HEK293T (cell line): ENCODE measurements around the gene MANBA.

Source experiments
- CTCF ChIA-PET: fragments of 350-600 bp; formaldehyde crosslinking; extraction: SDS; loops from one replicate; lab custom pipeline; 2021; ENCODE audit warnings: antibody characterized with exemption, inconsistent platforms; lab: Yijun Ruan, JAX
- POLR2A ChIA-PET: fragments of 350-600 bp; formaldehyde crosslinking; extraction: SDS; loops from one replicate; lab custom pipeline; 2020; ENCODE audit warnings: antibody characterized with exemption, inconsistent platforms; lab: Yijun Ruan, JAX
- DNase-seq: peaks from one replicate; pipeline ENCODE4 v3.0.0; 2012; ENCODE audit warnings: mixed read lengths; ENCODE audit errors: extremely low spot score
- ARNT ChIP-seq: fragments of 450-650 bp; IDR thresholded peaks from 2 replicates; pipeline ENCODE4 v1.6.1; 2017; ENCODE audit warnings: mild to moderate bottlenecking
- BHLHE40 ChIP-seq: fragments of 450-650 bp; IDR thresholded peaks from 2 replicates; pipeline ENCODE4 v1.6.1; 2016; ENCODE audit warnings: mild to moderate bottlenecking, moderate library complexity, borderline replicate concordance
- CTBP1 ChIP-seq: fragments of 450-650 bp; IDR thresholded peaks from 2 replicates; pipeline ENCODE4 v1.6.1; 2016; ENCODE audit warnings: borderline replicate concordance
- ELF4 ChIP-seq: fragments of 450-650 bp; IDR thresholded peaks from 2 replicates; pipeline ENCODE4 v1.6.1; 2017; ENCODE audit warnings: antibody characterized with exemption
- FOXA1 ChIP-seq: fragments of 450-650 bp; IDR thresholded peaks from 2 replicates; pipeline ENCODE4 v1.6.1; 2016; ENCODE audit warnings: mild to moderate bottlenecking
- FOXK2 ChIP-seq: fragments of 450-650 bp; IDR thresholded peaks from 2 replicates; pipeline ENCODE4 v1.6.1; 2016; ENCODE audit warnings: mild to moderate bottlenecking
- FOXM1 ChIP-seq: fragments of 450-650 bp; IDR thresholded peaks from 2 replicates; pipeline ENCODE4 v1.6.1; 2017; ENCODE audit warnings: mild to moderate bottlenecking, borderline replicate concordance
- HDGF ChIP-seq: fragments of 450-650 bp; IDR thresholded peaks from 2 replicates; pipeline ENCODE4 v1.6.1; 2017; ENCODE audit warnings: antibody characterized with exemption, borderline replicate concordance
- L3MBTL2 ChIP-seq: fragments of 450-650 bp; conservative IDR thresholded peaks from 2 replicates; pipeline ENCODE4 v1.6.1; 2016; ENCODE audit warnings: mild to moderate bottlenecking
- LEF1 ChIP-seq: fragments of 450-650 bp; IDR thresholded peaks from 2 replicates; pipeline ENCODE4 v1.6.1; 2017; ENCODE audit warnings: mild to moderate bottlenecking, borderline replicate concordance
- NFRKB ChIP-seq: fragments of 450-650 bp; IDR thresholded peaks from 2 replicates; pipeline ENCODE4 v1.6.1; 2016; ENCODE audit warnings: mild to moderate bottlenecking, moderate library complexity
- PKNOX1 ChIP-seq: fragments of 450-650 bp; IDR thresholded peaks from 2 replicates; pipeline ENCODE4 v1.6.1; 2016
- SP1 ChIP-seq: fragments of 450-650 bp; IDR thresholded peaks from 2 replicates; pipeline ENCODE4 v1.6.1; 2017
- SUZ12 ChIP-seq: fragments of 450-650 bp; IDR thresholded peaks from 2 replicates; pipeline ENCODE4 v1.6.1; 2016; ENCODE audit warnings: mild to moderate bottlenecking
- TARDBP ChIP-seq: fragments of 450-650 bp; IDR thresholded peaks from 2 replicates; pipeline ENCODE4 v1.6.1; 2016
- ZNF384 ChIP-seq: fragments of 450-650 bp; IDR thresholded peaks from 2 replicates; pipeline ENCODE4 v1.6.1; 2016

Gene MANBA

DNA sequence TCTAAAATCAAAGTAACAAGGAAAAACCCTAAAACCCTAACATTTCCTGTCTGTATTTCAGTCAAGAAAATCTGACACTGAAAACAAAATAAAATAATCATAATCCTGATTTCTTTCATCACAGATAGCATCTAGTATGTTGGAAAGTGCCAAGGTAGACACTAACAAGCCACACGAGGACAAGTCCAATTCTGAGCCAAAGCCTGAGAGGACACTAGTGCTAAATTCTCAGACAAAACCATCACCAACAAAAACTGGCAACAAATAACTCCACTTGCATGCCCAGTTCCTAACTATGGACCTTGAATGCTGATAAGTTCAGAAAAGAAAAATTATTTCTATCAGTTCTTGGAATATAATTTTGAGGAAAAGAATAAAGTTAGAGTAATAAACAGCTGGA is 113.7 kb downstream of the MANBA start:
- CTCF ChIA-PET: no interaction called here
- DNase-seq: no peak
- POLR2A ChIA-PET: no interaction called here
- no peak for TF ChIP-seq L3MBTL2
- TF ChIP-seq PKNOX1: no peak
- no peak for TF ChIP-seq FOXM1
- no peak for TF ChIP-seq HDGF
- TF ChIP-seq TARDBP: no peak
- TF ChIP-seq SUZ12: no peak
- TF ChIP-seq ZNF384: no peak
- TF ChIP-seq SP1: no peak

DNA sequence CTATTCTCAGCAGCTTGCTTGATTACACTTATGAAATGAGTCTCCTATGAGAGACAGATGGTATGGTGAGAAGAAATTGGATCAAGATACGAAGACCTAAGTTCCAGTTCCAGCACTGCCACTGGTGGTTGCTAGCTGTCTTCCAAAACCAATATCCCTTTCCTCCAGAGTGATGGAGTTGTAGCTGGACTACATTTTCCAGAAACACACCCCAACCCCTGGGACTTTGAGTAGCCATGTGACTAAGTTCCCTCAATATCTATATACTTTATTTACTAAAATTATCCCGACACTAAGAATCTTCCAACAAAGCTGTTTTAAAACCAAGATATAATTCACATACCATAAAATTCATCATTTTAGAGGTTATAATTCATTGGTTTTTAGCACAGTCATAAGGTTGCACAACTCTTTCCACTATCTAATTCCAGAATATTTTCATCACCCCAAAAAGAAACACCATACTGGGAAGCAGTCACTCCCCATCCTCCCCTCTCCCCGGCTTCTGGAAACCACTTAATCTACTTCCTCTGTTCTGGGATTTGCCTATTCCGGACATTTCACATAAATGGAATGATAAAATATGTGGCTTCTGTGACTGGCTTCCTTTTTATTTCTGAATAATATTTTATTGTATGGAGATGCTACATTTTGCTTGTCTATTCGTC is 118.0 kb downstream of the MANBA start:
- TF ChIP-seq ARNT (no peak), PKNOX1 (no peak), BHLHE40 (no peak), ELF4 (no peak), HDGF (no peak), FOXK2 (no peak), CTBP1 (no peak), FOXA1 (no peak), ZNF384 (no peak), FOXM1 (no peak), SUZ12 (no peak), LEF1 (no peak)
- ChIA-PET CTCF (no interaction called here), POLR2A (no interaction called here)
- DNase-seq: no peak

DNA sequence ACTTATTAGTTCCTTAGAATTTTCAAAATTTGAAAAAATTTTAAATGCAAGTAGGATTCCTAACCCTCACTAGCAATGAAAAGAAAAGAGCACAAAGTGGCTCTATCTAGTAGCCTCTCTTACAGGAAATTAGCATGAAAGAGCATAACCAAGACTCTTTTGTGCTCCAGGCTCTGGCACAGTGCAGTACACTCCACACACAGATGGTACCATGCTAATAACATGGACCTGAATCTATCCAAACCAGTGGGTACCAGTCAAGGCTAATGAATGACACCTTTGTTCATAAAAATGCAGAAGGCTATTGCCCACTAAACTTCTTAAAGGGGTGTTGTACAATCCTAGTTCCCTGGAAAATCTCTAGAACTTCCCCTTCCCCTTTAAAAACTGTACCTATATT is 119.0 kb downstream of the MANBA start:
- no peak for TF ChIP-seq SP1
- TF ChIP-seq FOXK2: no peak
- TF ChIP-seq LEF1: no peak
- DNase-seq: no peak
- CTCF ChIA-PET: no interaction called here
- POLR2A ChIA-PET: no interaction called here

DNA sequence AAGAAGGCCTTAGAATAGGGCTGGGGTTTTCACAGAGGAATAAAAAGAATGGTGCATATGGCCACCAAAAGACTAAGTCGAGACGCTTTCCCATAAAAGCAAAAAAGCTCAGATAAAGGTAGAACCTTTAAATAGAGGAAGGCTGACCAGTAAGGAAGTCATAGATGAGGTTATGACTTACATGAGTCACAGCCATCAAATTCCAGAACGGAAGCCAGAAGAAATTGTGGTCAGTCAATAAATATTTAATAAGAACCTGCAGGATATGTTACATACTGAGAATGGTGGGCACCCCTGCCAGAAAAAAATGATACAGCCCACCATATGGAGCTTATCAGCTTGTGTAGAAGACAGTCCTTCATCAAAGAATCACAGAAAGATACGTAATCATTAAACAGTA is 120.1 kb downstream of the MANBA start:
- ChIA-PET POLR2A (no interaction called here), CTCF (no interaction called here)
- no peak for DNase-seq
- TF ChIP-seq SP1 (no peak), ZNF384 (no peak), ELF4 (no peak), FOXM1 (no peak), FOXK2 (no peak), LEF1 (no peak), CTBP1 (no peak), FOXA1 (no peak), ARNT (no peak), L3MBTL2 (no peak), HDGF (no peak), PKNOX1 (no peak), BHLHE40 (no peak), TARDBP (no peak), SUZ12 (no peak), NFRKB (no peak)

DNA sequence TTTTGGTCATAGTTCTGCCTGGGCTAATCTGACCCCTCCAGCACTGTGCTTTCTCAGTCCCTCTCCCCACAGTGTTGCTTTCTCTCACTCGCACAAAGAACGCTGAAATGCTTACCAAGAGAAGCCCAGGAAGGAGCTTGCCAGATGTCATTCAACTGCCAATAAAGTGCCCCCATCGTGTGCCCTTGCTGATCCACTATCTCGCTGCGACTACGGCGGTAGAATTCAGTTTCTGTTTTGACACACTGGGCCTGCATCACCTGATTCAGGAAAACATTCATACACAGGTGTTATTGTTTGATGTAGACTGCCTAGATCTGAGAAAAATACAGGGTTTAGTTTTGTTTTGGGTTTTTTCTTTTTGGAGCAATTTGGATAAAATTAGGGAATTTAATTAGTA is 121.2 kb downstream of the MANBA start:
- no peak for TF ChIP-seq TARDBP
- no peak for TF ChIP-seq PKNOX1
- TF ChIP-seq FOXA1: no peak
- no peak for DNase-seq
- CTCF ChIA-PET: no interaction called here
- POLR2A ChIA-PET: no interaction called here

- CTCF ChIA-PET: no interaction called here
- POLR2A ChIA-PET: no interaction called here
- TF ChIP-seq L3MBTL2 (no peak), FOXK2 (no peak), TARDBP (no peak), HDGF (no peak), FOXM1 (no peak), CTBP1 (no peak), FOXA1 (no peak), SUZ12 (no peak), BHLHE40 (no peak), NFRKB (no peak), ARNT (no peak), ZNF384 (no peak), ELF4 (no peak), PKNOX1 (no peak), SP1 (no peak), LEF1 (no peak)
- no peak for DNase-seq
Observed at GRCh38 chr4:102638621-102639020, 122.1 kb downstream of the MANBA start.
